Thoracic aorta (tissue), 2 donors: ENCODE measurements around the gene OR3A2. TPM values are rescaled to one million over a fixed set of nuclear protein-coding genes. Genes with fewer than 3 reads are reported as not detected.
"Not testable (repeated sequence)": the region's sequence is repeated elsewhere in the genome, so short reads cannot be mapped to it uniquely, and the experiment has no call there.

Source experiments
- ATAC-seq: fragments of 150-250 bp; one replicate; pipeline ENCODE4 v1.8.0; 2017; ENCODE audit warnings: low read depth; ENCODE audit not compliant: insufficient number of reproducible peaks, low FRiP score
- DNase-seq: peaks from one replicate; pipeline ENCODE4 v3.0.0-alpha.2; 2020; ENCODE audit warnings: low spot score
- H3K27ac ChIP-seq, 2 donors: fragments of 200-600 bp; sonication (generic); 1 replicate in 1 of 2; 2 replicates in 1 of 2; pipeline ENCODE4 v1.5.1; 2016; ENCODE audit warnings: mild to moderate bottlenecking in 2 of 2, moderate library complexity in 2 of 2
- H3K27me3 ChIP-seq: fragments of 200-600 bp; sonication (generic); replicated peaks from 2 replicates; pipeline ENCODE4 v1.6.0; 2016; ENCODE audit warnings: mild to moderate bottlenecking; ENCODE audit not compliant: insufficient read depth
- H3K36me3 ChIP-seq: fragments of 200-600 bp; sonication (generic); one replicate; pipeline ENCODE4 v1.5.1; 2016
- H3K4me1 ChIP-seq, 2 donors: fragments of 200-600 bp; sonication (generic); 1 replicate in 1 of 2; 2 replicates in 1 of 2; pipeline versions ENCODE4 v1.5.1 to v1.6.0; 2016; ENCODE audit warnings: low read depth in 2 of 2, mild to moderate bottlenecking in 1 of 2; ENCODE audit not compliant: control insufficient read depth in 1 of 2
- H3K4me3 ChIP-seq: fragments of 200-600 bp; sonication (generic); 2 replicates; pipeline ENCODE4 v1.5.1; 2016; ENCODE audit warnings: mild to moderate bottlenecking
- H3K9me3 ChIP-seq: fragments of 200-600 bp; sonication (generic); 2 replicates; pipeline ENCODE4 v1.5.1; 2016
- CTCF ChIP-seq: fragments of 200-600 bp; sonication (generic); IDR thresholded peaks from one replicate; pipeline ENCODE4 v1.5.1; 2019; ENCODE audit warnings: antibody characterized with exemption
- total RNA-seq, 2 donors: library from RNA; depleted of rRNA; stranded (reverse); fragments of >200 nt; gene quantifications; one replicate each; pipeline versions ENCODE4 v1.1.0 to v1.2.3, GENCODE V29; 2016

Gene OR3A2
- under 1 TPM; 0.49 to 0.68 TPM for total RNA-seq

GRCh38 chr17:3385869-3386816 is at the start of gene OR3A2:
Gene OR3A2, minus strand, starts transcription at chr17:3386308.
- no peak for TF ChIP-seq CTCF
- no peak for ATAC-seq
- Histone ChIP-seq H3K9me3 (no peaks in the 10 kb centered on the region), H3K27me3 (no peaks in the 10 kb centered on the region), H3K4me3 (no peak within 1 kb of the TSS), H3K27ac (no peak within 1 kb of the TSS), H3K36me3 (no peaks in the 10 kb centered on the region), H3K4me1 (no peaks in the 10 kb centered on the region)
- DNase-seq = no peak

DNA sequence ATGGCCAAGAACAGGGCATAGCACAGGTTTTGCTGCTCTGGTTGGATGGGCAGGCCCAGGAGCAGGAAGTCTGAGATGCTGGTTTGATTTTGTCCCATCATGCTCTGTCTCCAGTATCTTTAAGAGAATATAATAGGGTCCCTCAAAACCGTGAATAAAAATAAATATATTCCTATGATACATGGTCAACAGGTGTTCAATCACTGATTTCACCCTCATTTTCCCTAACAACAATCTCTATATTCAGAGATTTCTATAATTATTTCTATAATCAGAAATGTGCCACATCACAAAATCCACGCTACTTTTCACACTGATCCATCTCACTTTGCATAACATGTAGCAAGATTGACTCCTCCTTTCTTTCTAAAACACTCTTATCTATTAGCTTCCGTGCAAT is 47.6 kb upstream of the OR3A2 start, which contains the start of gene OR1E2:
Gene OR1E2, minus strand, starts transcription at position 101 of the 400 bp plus-strand sequence. Its CDS starts 0 bp downstream, at position 101.
- no peaks in the 10 kb centered on the region for H3K9me3 ChIP-seq
- H3K36me3 ChIP-seq = no peaks in the 10 kb centered on the region
- no peaks in the 10 kb centered on the region for H3K4me1 ChIP-seq
- H3K4me3 ChIP-seq = no peak within 1 kb of the TSS
- no peak for DNase-seq
- no peak for TF ChIP-seq CTCF
- ATAC-seq = no peak
- no peaks in the 10 kb centered on the region for H3K27me3 ChIP-seq
- H3K27ac ChIP-seq = no peak within 1 kb of the TSS

DNA sequence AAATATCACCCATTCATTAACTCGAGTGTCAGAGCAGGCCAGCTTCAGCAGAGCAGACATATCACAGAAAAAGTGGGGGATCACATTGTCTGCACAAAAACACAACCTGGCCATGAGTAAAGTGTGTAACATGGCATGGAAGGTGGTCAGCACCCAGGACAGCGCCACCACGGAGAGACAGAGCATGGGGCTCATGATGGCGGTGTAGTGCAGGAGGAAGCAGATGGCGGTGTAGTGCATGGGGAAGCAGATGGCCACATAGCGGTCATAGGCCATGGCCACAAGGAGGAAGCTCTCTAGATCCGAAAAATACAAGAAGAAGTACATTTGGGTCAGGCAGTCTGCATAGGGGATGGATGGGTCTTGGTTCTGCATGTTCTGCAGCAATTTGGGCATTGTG is 47.1 kb upstream of the OR3A2 start:
- H3K36me3 ChIP-seq, DNase-seq, ATAC-seq: not testable (repeated sequence)

DNA sequence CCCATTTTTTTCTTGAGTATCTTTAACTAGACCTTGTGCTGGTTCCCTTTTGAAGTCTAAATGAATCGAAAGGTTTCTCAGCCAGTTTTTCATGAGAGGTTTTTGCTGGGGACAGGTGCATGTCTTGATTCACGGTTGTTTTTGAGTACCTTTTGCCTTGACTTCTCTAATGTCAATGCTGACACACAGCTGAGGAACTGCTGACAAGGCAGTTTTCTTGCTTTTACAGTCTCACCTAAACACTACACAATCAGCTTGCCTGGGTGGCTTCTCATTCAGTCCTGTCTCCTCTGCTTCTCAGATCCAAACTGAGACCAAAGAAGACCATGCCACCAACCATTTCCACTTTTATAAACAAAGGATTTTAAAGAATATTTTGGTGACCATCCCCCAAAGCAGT is 32.1 kb upstream of the OR3A2 start:
- TF ChIP-seq CTCF = no peak
- DNase-seq = no peak
- H3K36me3 ChIP-seq = no peaks in the 10 kb centered on the region
- no peak for ATAC-seq
- no peaks in the 10 kb centered on the region for H3K9me3 ChIP-seq
- H3K4me1 ChIP-seq = no peaks in the 10 kb centered on the region
- no peak overlapping the region for H3K27ac ChIP-seq
- no peaks in the 10 kb centered on the region for H3K27me3 ChIP-seq
- H3K4me3 ChIP-seq = no peak overlapping the region

More for the DNA sequence above, 47.1 kb upstream of the OR3A2 start:
- not testable (repeated sequence) for H3K9me3 ChIP-seq, H3K4me3 ChIP-seq, H3K27ac ChIP-seq, H3K27me3 ChIP-seq, H3K4me1 ChIP-seq

- TF ChIP-seq CTCF = no peak
- H3K4me1 ChIP-seq = no peaks in the 10 kb centered on the region
- H3K36me3 ChIP-seq = no peaks in the 10 kb centered on the region
- no peaks in the 10 kb centered on the region for H3K27me3 ChIP-seq
- no peak for ATAC-seq
- H3K27ac ChIP-seq = no peak overlapping the region
- DNase-seq = no peak
- H3K9me3 ChIP-seq = no peaks in the 10 kb centered on the region
- no peak overlapping the region for H3K4me3 ChIP-seq
Measured at GRCh38 chr17:3415610-3416009, 29.5 kb upstream of the OR3A2 start.

- not testable (repeated sequence) for H3K4me3 ChIP-seq, DNase-seq
Measured at GRCh38 chr17:3412216-3412615, 26.1 kb upstream of the OR3A2 start.

More at GRCh38 chr17:3412216-3412615, 26.1 kb upstream of the OR3A2 start:
- ATAC-seq, H3K27ac ChIP-seq, H3K4me1 ChIP-seq, H3K9me3 ChIP-seq, H3K27me3 ChIP-seq, H3K36me3 ChIP-seq: not testable (repeated sequence)
